Stimulated activated CD8-positive, alpha-beta memory T cell treated with anti-CD3 and anti-CD28 coated beads, Interleukin-15, amount 100 ng/mL, for 4 hours (primary cell): ENCODE data around the gene ZMYM2.

ENCODE experiments used
- DNase-seq, 2 donors: peaks; one replicate each; pipeline ENCODE4 v3.0.0-alpha.2; 2020; ENCODE audit warnings: low read depth in 2 of 2

ZMYM2 gene

GRCh38 chr13:20045950-20046548 is 87.5 kb downstream of the ZMYM2 start:
- DNase-seq = no peak

- DNase-seq = no peak
These were observed 91.3 kb downstream of the ZMYM2 start for GRCh38 chr13:20049558-20050473.

GRCh38 chr13:20051366-20051765 is 92.8 kb downstream of the ZMYM2 start:
- no peak for DNase-seq

- no peak for DNase-seq
These were observed 94.5 kb downstream of the ZMYM2 start for GRCh38 chr13:20053016-20053415.

- no peak for DNase-seq
These were observed 95.4 kb downstream of the ZMYM2 start for GRCh38 chr13:20053891-20054290.

GRCh38 chr13:20054586-20054985 is 96.1 kb downstream of the ZMYM2 start:
- DNase-seq = no peak

GRCh38 chr13:20057214-20057613 is 98.7 kb downstream of the ZMYM2 start:
- no peak for DNase-seq

GRCh38 chr13:20057963-20058362 is 99.4 kb downstream of the ZMYM2 start:
- no peak for DNase-seq

GRCh38 chr13:20058476-20058875 is 99.9 kb downstream of the ZMYM2 start:
- DNase-seq = no peak

GRCh38 chr13:20064128-20064527 is 105.6 kb downstream of the ZMYM2 start:
- DNase-seq = no peak

- no peak for DNase-seq
These were observed 107.0 kb downstream of the ZMYM2 start for GRCh38 chr13:20065516-20065915.

GRCh38 chr13:20069956-20070355 is 111.4 kb downstream of the ZMYM2 start:
- no peak for DNase-seq

GRCh38 chr13:20073775-20074174 is 115.2 kb downstream of the ZMYM2 start:
- DNase-seq = no peak

- no peak for DNase-seq
These were observed 116.4 kb downstream of the ZMYM2 start for GRCh38 chr13:20074966-20075365.

GRCh38 chr13:20077086-20077485 is 118.6 kb downstream of the ZMYM2 start:
- no peak for DNase-seq

- DNase-seq = no peak
These were observed 122.0 kb downstream of the ZMYM2 start for GRCh38 chr13:20080377-20081164.

GRCh38 chr13:20090349-20090748 is 131.8 kb downstream of the ZMYM2 start:
- no peak for DNase-seq

GRCh38 chr13:20093951-20094350 is 135.4 kb downstream of the ZMYM2 start:
- DNase-seq = no peak

- DNase-seq = no peak
These were observed 140.8 kb downstream of the ZMYM2 start for GRCh38 chr13:20099319-20099718.

- no peak for DNase-seq
These were observed 143.2 kb downstream of the ZMYM2 start for GRCh38 chr13:20101467-20102316.

GRCh38 chr13:20102525-20103180 is 144.1 kb downstream of the ZMYM2 start:
- DNase-seq = no peak
